Myocyte (in vitro differentiated cells): ENCODE results near the gene TBP. TPM values are rescaled to one million over a fixed set of nuclear protein-coding genes. Genes with fewer than 3 reads are reported as not detected.
"Not testable (repeated sequence)": the region's sequence is repeated elsewhere in the genome, so short reads cannot be mapped to it uniquely, and the experiment has no call there.

Experiments
- DNase-seq: peaks from one replicate; pipeline ENCODE4 v3.0.0-alpha.2; 2012; ENCODE audit warnings: low read depth
- polyA plus RNA-seq: library from polyadenylated mRNA; unstranded; fragments of >200 nt; gene quantifications from one replicate; pipeline ENCODE4 v1.2.1, GENCODE V29; 2012; ENCODE audit warnings: missing spikeins
- total RNA-seq: library from RNA; depleted of rRNA; stranded (reverse); fragments of >200 nt; gene quantifications from 2 replicates; pipeline ENCODE4 v1.2.3, GENCODE V29; 2014

TBP gene
- 9.6 and 10.7 TPM in 2 replicates for total RNA-seq
- polyA plus RNA-seq = 10.0 TPM

DNA sequence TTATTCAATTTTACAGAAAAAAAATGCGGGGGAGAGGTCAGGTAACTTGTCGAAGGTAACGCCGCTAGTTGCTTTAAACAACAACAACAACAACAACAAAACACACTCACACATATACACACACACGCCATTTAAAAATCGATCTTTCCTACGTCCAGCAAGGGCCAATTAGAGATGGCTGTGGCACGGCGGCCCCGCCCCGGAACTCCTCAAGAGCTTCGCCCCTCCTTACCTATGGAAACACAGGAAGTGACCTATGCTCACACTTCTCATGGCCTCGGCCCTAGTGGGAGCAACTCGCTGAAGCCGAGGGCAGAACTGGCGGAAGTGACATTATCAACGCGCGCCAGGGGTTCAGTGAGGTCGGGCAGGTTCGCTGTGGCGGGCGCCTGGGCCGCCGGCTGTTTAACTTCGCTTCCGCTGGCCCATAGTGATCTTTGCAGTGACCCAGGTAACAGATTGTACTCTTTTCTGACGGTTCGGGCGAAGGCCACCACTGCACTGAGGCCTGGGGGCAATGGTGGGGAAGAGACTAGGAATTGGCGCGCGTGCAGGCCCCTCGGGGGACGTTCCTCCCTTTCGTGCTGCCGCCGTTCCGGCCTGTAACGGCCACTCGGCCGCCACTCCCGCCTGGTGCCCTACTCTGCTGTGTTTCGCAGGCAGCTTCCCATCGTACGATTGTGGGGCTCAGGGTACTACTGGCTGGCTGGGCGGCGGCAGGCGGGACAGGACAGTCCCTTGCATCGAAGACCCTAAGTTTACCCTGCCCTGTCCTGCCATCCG is at the start of gene TBP:
TSS of gene TBP (plus strand) at position 357 of the 783 bp plus-strand sequence. CDS start 2,661 bp downstream, outside the sequence.
- DNase-seq = peak; percentile 99

GRCh38 chr6:170504479-170504878 is 49.7 kb upstream of the TBP start:
- no peak for DNase-seq

DNA sequence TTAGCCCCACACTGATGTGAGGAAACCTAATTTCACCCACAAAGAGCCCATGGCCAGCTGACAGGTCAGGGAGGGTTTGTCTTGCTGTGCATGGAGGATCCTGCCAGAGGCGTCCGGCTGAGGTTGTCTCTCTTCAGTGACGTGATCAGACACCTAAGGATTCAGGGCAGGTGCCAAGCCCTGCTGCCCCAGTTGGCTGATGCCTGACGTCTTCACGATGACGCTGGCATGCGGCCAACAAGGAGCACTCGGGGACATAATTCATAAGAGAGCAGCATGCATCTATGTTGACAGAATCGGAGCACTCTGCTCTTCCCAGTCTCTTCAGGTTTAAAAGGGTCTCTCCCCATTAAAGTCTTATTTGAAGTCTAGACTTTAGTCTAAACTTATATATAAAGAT is 48.9 kb upstream of the TBP start:
- no peak for DNase-seq

DNA sequence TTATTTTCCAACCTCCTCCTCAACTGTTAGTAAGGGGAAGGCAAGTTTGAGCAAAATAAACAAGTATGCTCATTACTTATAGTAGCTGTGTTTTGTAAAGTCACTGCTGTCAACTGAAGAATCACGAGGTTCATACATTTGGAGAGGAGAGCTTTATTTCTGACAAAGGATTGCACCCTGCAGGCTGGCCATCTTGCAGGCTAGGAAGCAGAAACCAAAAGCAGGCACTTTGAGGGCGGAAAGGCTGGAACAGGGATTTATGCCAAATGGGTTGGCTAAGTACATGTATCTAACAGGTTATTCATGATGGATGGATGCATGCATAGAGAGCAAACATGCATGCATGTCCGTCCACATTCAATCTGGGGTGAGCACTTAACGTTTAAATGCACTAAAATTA is 47.7 kb upstream of the TBP start:
- DNase-seq = no peak

GRCh38 chr6:170507728-170508127 is 46.4 kb upstream of the TBP start:
- DNase-seq = not testable (repeated sequence)

DNA sequence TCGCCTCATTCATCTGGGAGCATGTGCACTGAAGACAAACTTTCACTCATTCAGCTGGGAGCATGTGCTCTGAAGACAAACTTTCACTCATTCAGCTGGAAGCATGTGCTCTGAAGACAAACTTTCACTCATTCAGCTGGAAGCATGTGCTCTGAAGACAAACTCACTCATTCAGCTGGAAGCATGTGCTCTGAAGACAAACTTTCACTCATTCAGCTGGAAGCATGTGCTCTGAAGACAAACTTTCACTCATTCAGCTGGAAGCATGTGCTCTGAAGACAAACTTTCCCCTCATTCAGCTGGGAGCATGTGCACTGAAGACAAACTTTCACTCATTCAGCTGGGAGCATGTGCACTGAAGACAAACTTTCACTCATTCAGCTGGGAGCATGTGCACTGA is 45.9 kb upstream of the TBP start:
- DNase-seq = not testable (repeated sequence)

DNA sequence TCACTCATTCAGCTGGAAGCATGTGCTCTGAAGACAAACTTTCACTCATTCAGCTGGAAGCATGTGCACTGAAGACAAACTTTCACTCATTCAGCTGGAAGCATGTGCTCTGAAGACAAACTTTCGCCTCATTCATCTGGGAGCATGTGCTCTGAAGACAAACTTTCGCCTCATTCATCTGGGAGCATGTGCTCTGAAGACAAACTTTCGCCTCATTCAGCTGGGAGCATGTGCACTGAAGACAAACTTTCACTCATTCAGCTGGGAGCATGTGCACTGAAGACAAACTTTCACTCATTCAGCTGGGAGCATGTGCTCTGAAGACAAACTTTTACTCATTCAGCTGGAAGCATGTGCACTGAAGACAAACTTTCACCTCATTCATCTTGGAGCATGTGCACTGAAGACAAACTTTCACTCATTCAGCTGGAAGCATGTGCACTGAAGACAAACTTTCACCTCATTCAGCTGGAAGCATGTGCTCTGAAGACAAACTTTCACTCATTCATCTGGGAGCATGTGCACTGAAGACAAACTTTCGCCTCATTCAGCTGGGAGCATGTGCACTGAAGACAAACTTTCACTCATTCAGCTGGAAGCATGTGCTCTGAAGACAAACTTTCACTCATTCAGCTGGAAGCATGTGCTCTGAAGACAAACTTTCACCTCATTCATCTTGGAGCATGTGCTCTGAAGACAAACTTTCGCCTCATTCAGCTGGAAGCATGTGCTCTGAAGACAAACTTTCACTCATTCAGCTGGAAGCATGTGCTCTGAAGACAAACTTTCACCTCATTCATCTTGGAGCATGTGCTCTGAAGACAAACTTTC is 45.1 kb upstream of the TBP start:
- not testable (repeated sequence) for DNase-seq

GRCh38 chr6:170509723-170510018 is 44.5 kb upstream of the TBP start:
- DNase-seq = no peak

GRCh38 chr6:170510631-170511030 is 43.5 kb upstream of the TBP start:
- DNase-seq = no peak

DNA sequence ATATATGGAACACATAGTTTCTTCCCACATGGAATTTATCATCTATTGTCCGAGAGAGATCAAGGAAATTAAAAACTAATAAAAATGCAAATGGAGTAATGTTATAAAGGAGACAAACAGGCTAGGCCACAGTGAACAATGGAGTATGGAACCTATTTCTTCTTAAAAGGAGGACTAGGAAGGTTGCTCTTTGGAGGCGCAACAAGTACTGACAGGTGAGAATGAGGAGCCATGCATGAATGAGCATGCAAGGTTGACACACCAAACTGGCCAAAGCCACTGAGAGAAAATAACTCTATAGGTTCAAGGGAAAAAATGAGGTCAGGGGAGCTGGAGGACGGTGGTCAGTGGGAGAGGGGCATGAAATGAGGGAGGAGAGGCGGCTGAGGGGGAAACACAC is 41.9 kb upstream of the TBP start:
- DNase-seq = no peak

DNA sequence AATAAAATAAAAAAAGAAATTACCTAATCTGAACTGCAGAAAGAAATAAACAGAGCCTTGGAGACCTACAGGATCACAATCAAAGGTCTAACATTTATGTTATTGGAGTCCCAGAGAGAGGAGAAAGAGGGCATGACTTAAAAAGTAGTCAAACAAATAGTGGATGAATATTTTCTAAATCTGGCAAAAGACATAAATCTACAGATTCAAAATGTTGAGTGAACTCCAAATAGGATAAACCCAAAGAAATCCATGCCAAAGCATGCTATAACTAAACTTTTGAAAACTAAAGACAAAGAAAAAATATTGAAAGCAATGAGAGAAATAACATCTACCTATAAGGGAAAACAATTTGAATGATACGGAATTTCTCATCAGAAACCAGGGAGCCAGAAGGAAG is 39.3 kb upstream of the TBP start:
- DNase-seq = no peak

DNA sequence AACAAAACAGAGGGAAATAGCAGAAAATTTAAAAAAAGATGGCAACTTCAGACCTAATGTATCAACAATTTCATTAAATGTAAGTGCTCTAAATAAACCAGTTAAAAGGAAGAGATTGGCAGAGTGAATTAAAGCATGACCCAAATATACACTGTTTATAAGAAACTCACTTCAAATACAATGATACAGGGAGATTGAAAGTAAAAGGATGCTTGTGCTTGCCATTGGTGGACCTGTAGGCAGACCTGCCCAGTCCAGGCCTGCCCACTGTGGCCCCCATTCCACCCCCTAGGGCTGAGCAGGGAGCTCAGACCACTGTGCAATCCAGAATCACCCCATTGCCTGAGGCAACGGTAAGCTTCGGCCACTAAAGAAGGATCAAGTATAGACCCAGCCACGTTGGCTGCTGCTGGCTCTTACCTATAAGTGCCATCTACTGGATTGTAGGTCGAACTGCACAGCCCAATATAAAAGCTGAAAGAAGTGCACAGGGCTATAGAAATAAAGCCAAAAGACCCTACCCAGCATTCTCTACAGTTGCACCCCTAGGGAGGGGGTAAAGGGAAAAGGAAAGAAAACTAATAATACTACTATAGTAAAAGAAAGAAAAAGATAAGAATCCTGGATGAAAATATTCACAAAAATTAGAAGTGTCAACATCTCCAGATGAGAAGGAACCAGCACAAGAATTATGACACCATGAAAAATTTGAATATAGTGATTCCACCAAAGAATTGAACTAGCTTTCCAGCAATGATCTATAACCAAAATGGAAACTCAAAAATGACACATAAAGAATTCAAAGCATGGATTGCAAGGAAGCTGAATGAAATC is 37.2 kb upstream of the TBP start:
- DNase-seq = peak; percentile 35

DNA sequence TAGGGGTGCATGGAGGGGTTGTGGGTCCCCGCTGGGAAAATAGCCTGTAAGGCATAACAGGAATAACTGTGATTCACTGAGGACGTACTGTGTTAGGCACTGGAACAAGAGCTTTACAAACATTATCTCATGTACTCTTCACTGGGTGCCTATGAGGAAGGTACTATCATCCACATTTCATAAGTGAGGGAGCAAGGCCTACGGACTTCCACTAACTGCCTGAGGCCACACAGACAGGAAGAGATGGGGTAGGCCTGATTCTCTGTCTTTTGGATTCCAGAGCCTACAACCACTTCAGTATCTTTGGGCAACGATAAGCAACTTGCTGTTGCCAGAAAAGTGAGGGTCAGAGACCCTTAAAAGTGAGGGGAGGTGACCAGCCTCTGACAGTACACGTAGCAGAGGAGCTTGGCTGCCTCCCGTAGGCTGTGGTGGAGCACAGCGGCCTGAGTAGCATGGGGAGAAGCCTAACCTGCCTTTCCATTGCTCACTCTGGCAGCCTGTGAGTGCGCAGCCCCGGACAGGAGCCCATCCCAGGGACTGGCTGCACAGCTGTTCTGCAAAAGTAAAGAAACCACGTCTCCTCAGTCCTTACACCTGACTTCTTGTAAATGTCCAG is 31.5 kb upstream of the TBP start:
- peak; percentile 83 for DNase-seq

DNA sequence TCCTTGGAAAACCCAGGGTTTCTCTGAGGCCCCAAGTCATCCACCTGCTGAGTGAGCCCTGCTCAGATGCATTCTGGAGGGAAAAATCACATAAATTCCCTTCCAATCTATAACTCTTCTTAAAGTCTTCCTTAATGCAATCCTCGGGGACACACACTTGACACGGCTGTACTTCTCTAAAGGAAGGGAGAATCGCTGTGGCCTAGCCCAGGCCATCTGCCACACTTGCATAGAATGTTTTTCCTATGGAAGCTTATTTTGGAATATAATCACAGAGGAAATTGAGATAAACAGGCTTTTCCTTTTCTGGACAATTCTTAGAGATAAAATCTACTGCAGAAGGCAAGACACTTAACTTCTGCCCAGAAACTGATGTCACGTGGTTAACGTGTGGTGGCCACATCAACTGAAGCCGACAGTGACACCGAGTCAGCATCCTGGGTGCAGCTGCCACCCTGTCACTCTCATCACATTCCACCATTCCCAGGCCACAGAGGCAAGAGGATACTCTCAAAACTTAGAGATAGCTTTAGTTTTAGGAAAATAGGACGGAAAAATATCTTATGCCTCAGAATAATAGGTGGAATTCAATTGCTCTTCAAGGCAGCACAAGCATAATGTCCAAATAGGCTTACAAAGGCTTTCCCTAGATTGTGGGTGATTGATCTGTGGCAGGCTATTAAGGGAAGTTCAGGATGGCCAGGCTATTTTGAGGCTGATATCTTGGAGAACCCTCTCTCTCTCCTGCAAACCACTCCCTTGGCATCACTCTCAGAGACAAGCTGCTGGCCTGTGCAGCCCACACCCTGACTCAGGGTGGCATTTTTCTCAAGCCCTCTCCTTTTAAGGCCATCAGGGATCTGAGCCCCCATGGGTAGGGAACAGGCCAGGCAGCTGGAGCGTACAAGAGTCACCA is 30.7 kb upstream of the TBP start:
- peak; percentile 95 for DNase-seq

DNA sequence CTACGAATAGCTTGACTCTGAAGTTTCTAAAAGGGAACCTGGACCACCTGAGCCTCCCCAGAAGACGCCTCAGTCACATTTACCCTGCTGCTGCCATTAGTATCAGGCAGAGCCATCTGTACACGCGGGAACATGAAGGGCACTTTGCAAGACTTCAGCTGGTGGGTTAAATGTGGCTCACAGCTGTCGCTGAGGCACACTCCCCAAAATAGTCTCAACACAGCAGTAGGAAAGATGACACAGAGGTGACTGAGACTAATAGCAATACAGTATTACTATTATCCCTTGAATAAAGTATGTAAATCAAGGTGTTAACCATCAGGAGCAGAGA is 30.0 kb upstream of the TBP start:
- peak; percentile 96 for DNase-seq

GRCh38 chr6:170525795-170526194 is 28.4 kb upstream of the TBP start:
- no peak for DNase-seq

DNA sequence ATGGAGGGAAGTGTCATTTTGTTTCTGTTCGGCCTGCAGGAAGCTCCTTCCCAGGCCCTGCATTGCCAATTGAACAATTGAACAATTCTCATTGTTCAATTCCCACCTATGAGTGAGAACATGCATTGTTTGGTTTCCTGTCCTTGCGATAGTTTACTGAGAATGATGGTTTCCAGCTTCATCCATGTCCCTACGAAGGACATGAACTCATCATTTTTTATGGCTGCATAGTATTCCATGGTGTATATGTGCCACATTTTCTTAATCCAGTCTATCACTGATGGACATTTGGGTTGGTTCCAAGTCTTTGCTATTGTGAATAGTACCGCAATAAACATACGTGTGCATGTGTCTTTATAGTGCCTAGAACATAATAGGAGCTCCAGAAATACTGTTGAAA is 26.2 kb upstream of the TBP start:
- DNase-seq = not testable (repeated sequence)

DNA sequence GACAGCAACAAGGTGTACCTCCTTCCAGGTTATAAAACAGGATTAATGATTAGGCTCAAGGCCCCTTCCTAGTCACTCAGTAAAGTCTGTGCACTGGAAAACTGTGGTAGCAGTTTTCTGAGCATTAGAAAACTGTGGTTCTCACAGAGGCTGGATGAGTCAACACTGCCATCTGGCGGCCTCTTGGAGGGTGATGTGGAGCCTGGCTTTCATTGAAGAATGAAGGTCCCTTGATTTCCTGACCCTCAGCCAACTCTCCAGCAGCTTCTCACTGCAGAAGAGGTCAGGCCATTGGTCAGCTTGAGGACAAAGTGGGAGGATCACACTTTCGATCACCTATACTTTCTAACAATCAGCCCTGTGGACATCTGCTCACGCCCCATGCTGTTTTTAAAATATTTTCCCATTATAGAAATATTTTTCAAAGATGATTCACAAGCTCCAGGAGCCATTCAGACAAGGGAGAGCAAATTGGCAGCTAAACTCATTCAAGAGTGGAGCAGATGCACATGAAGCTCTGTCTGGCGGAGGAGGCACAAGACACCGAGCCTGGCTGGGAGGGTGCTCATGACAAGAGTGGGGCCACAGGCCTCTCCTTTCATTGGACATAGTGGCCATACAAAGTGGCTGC is 24.2 kb upstream of the TBP start:
- DNase-seq = peak; percentile 93

GRCh38 chr6:170532867-170533488 is 21.2 kb upstream of the TBP start:
- no peak for DNase-seq
